ENCODE measurements around the gene MOB3C.

- no peak for TF ChIP-seq EZH2 (optimal IDR thresholded peaks at IDR 0.05; ENCODE audit: low read depth, low read length)
- no peak for TF ChIP-seq EZH2phosphoT487 (IDR thresholded peaks at IDR 0.05; ENCODE audit: low read length)
- no peak for TF ChIP-seq CTCF (IDR thresholded peaks at IDR 0.05; ENCODE audit: low read length)
Measured at GRCh38 chr1:46603481-46603857, 13.1 kb downstream of the MOB3C start.
